GM11168 (cell line): ENCODE data around the gene MUC5AC.
"Not testable (repeated sequence)": the region's sequence is repeated elsewhere in the genome, so short reads cannot be mapped to it uniquely, and the experiment has no call there.

Source experiments
- in situ Hi-C: fragments of 300-500 bp; cut with MboI; formaldehyde crosslinking; loops from one replicate; pipeline ENCODE4 v1.12.0; 2022; ENCODE audit warnings: low sequenced_read_pairs; ENCODE audit not compliant: unreplicated experiment

The MUC5AC gene

GRCh38 chr11:1157645-1158591, at the start of gene MUC5AC:
MUC5AC (plus strand) TSS chr11:1157953; CDS start chr11:1158000, 47 bp downstream.
- in situ Hi-C loops: no loop called here

- in situ Hi-C loops: no loop called here
Measured at GRCh38 chr11:1108246-1108900, 49.4 kb upstream of the MUC5AC start.

GRCh38 chr11:1109101-1109917, 48.4 kb upstream of the MUC5AC start:
- in situ Hi-C loops: no loop called here

GRCh38 chr11:1109918-1110705, 47.6 kb upstream of the MUC5AC start:
- in situ Hi-C loops: no loop called here

- in situ Hi-C loops: no loop called here
Measured at GRCh38 chr11:1111545-1112212, 46.1 kb upstream of the MUC5AC start.

GRCh38 chr11:1112351-1113191, 45.2 kb upstream of the MUC5AC start:
- in situ Hi-C loops: no loop called here

- in situ Hi-C loops: no loop called here
Measured at GRCh38 chr11:1113405-1114201, 44.1 kb upstream of the MUC5AC start.

GRCh38 chr11:1115292-1115691, 42.5 kb upstream of the MUC5AC start:
- in situ Hi-C loops: not testable (repeated sequence)

- in situ Hi-C loops: no loop called here
Measured at GRCh38 chr11:1116104-1116503, 41.6 kb upstream of the MUC5AC start.

GRCh38 chr11:1116666-1117390, 40.9 kb upstream of the MUC5AC start:
- in situ Hi-C loops: no loop called here

GRCh38 chr11:1117992-1118391, 39.8 kb upstream of the MUC5AC start:
- in situ Hi-C loops: no loop called here

GRCh38 chr11:1118755-1119603, 38.8 kb upstream of the MUC5AC start:
- in situ Hi-C loops: no loop called here

- in situ Hi-C loops: no loop called here
Measured at GRCh38 chr11:1119604-1120146, 38.1 kb upstream of the MUC5AC start.

GRCh38 chr11:1120532-1121330, 37.0 kb upstream of the MUC5AC start:
- in situ Hi-C loops: no loop called here

GRCh38 chr11:1121331-1121812, 36.4 kb upstream of the MUC5AC start:
- in situ Hi-C loops: no loop called here
